Measurements from ENCODE around the gene FAM171A1.

DNA sequence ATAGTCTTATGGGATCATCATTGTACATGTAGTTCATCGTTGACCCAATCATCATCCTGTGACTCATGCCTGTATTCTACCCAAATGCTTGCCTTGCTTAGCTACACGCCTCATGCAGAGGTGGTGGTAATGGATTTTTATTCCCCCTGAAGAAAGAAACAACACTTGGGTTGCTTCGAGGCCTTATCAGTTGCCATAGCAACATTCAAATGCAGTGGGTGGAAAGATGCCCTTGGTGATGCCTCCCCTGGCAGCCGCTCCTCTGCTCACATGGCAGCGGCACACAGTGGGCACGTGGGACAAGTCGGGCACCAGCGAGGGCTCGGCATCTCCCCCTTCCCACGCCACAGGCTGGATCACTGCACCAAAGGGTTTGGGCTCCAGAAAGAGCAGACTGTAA is 148.6 kb downstream of the FAM171A1 start:
- TF ChIP-seq CTCF (IDR thresholded peaks at IDR 0.05; ENCODE audit: poor library complexity) (no peak), EZH2phosphoT487 (IDR thresholded peaks at IDR 0.05; ENCODE audit: low read depth, severe bottlenecking, unreplicated experiment) (no peak), EZH2 (IDR thresholded peaks at IDR 0.05; ENCODE audit: borderline replicate concordance) (no peak)
